HepG2 (cell line): Measurements from ENCODE around the gene NOXA1.

Experiments
- HOMEZ ChIP-seq: IDR thresholded peaks from 2 replicates; pipeline ENCODE4 v1.6.1; 2016; ENCODE audit warnings: low read depth
- MED8 ChIP-seq: sonication (generic); formaldehyde crosslinking; IDR thresholded peaks from 2 replicates; pipeline ENCODE4 v1.8.1; 2023; ENCODE audit warnings: mild to moderate bottlenecking, missing genetic modification reagents; ENCODE audit not compliant: insufficient replicate concordance
- TF ChIP-seq, protein P1 (sequence below): sonication (generic); formaldehyde crosslinking; IDR thresholded peaks from 2 replicates; pipeline ENCODE4 v1.5.0; 2020; ENCODE audit warnings: mild to moderate bottlenecking, missing genetic modification reagents, moderate library complexity

GRCh38 chr9:137396227-137396626, 27.0 kb upstream of the NOXA1 start:
- no peak for TF ChIP-seq HOMEZ (CRISPR knock-in tag)
- no peak for TF ChIP-seq MED8 (CRISPR knock-in tag)
- TF ChIP-seq, protein P1, sequence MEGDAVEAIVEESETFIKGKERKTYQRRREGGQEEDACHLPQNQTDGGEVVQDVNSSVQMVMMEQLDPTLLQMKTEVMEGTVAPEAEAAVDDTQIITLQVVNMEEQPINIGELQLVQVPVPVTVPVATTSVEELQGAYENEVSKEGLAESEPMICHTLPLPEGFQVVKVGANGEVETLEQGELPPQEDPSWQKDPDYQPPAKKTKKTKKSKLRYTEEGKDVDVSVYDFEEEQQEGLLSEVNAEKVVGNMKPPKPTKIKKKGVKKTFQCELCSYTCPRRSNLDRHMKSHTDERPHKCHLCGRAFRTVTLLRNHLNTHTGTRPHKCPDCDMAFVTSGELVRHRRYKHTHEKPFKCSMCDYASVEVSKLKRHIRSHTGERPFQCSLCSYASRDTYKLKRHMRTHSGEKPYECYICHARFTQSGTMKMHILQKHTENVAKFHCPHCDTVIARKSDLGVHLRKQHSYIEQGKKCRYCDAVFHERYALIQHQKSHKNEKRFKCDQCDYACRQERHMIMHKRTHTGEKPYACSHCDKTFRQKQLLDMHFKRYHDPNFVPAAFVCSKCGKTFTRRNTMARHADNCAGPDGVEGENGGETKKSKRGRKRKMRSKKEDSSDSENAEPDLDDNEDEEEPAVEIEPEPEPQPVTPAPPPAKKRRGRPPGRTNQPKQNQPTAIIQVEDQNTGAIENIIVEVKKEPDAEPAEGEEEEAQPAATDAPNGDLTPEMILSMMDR (CRISPR knock-in tag) = no peak
